GM18498 (cell line): ENCODE measurements around the gene EXOC1.
"Not testable (repeated sequence)": the region's sequence is repeated elsewhere in the genome, so short reads cannot be mapped to it uniquely, and the experiment has no call there.

Experiments used
- ATAC-seq: cut with Tn5 transposase; IDR thresholded peaks from one replicate; pipeline ENCODE4 v1.9.1; 2021; ENCODE audit warnings: mild to moderate bottlenecking, moderate library complexity; ENCODE audit not compliant: unreplicated experiment

EXOC1 gene

GRCh38 chr4:55853484-55854046 is at the start of gene EXOC1:
Gene EXOC1, plus strand, starts transcription at chr4:55853648. Its CDS starts 4,676 bp downstream, at chr4:55858324.
- ATAC-seq: peak; percentile 99

- no peak for ATAC-seq
Observed at GRCh38 chr4:55807556-55807955, 45.9 kb upstream of the EXOC1 start.

GRCh38 chr4:55808186-55808585 is 45.3 kb upstream of the EXOC1 start:
- ATAC-seq: no peak

GRCh38 chr4:55808632-55809031 is 44.8 kb upstream of the EXOC1 start:
- no peak for ATAC-seq

- no peak for ATAC-seq
Observed at GRCh38 chr4:55817691-55818090, 35.8 kb upstream of the EXOC1 start.

- no peak for ATAC-seq
Observed at GRCh38 chr4:55819634-55820033, 33.8 kb upstream of the EXOC1 start, which contains the start of gene EXOC1L. Gene EXOC1L, plus strand, starts transcription at chr4:55819790. Its CDS starts 237 bp downstream, at chr4:55820027.

- ATAC-seq: no peak
Observed at GRCh38 chr4:55820279-55820678, 33.2 kb upstream of the EXOC1 start.

GRCh38 chr4:55822329-55822728 is 31.1 kb upstream of the EXOC1 start:
- ATAC-seq: no peak

GRCh38 chr4:55824865-55825264 is 28.6 kb upstream of the EXOC1 start:
- no peak for ATAC-seq

- ATAC-seq: no peak
Observed at GRCh38 chr4:55826986-55827385, 26.5 kb upstream of the EXOC1 start.

- no peak for ATAC-seq
Observed at GRCh38 chr4:55827582-55827981, 25.9 kb upstream of the EXOC1 start.

- no peak for ATAC-seq
Observed at GRCh38 chr4:55830048-55830447, 23.4 kb upstream of the EXOC1 start.

GRCh38 chr4:55830716-55831115 is 22.7 kb upstream of the EXOC1 start:
- ATAC-seq: no peak

- no peak for ATAC-seq
Observed at GRCh38 chr4:55834086-55834795, 19.2 kb upstream of the EXOC1 start.

GRCh38 chr4:55837903-55838302 is 15.5 kb upstream of the EXOC1 start:
- ATAC-seq: no peak

GRCh38 chr4:55838356-55838755 is 15.1 kb upstream of the EXOC1 start:
- ATAC-seq: no peak

GRCh38 chr4:55838952-55839351 is 14.5 kb upstream of the EXOC1 start:
- ATAC-seq: no peak

- ATAC-seq: no peak
Observed at GRCh38 chr4:55840956-55841355, 12.5 kb upstream of the EXOC1 start.

GRCh38 chr4:55841373-55842239 is 11.8 kb upstream of the EXOC1 start:
- ATAC-seq: not testable (repeated sequence)

GRCh38 chr4:55842312-55842711 is 11.1 kb upstream of the EXOC1 start:
- not testable (repeated sequence) for ATAC-seq

- ATAC-seq: no peak
Observed at GRCh38 chr4:55849724-55850123, 3.7 kb upstream of the EXOC1 start.

- no peak for ATAC-seq
Observed at GRCh38 chr4:55851885-55852284, 1.6 kb upstream of the EXOC1 start.
